Body of pancreas (tissue), 4 donors: ENCODE data around the gene ASPRV1. TPM values are rescaled to one million over a fixed set of nuclear protein-coding genes. Genes with fewer than 3 reads are reported as not detected.

Source experiments
- ATAC-seq: fragments of 150-250 bp; one replicate; pipeline ENCODE4 v1.9.1; 2016
- DNase-seq, 4 donors: peaks; one replicate each; pipeline ENCODE4 v3.0.0-alpha.2; 2019
- H3K27ac ChIP-seq, 4 donors: fragments of 200-600 bp; sonication (generic); 1 replicate in 3 of 4; 2 replicates in 1 of 4; pipeline versions ENCODE4 v1.5.1 to v1.6.1; 2016 to 2019; ENCODE audit warnings: mild to moderate bottlenecking in 1 of 4, mixed read lengths in 1 of 4, moderate library complexity in 1 of 4
- H3K27me3 ChIP-seq, 2 donors: fragments of 200-600 bp; sonication (generic); one replicate each; pipeline ENCODE4 v1.6.0; 2016; ENCODE audit warnings: mild to moderate bottlenecking in 1 of 2
- H3K36me3 ChIP-seq, 2 donors: fragments of 200-600 bp; sonication (generic); replicated peaks in 1 of 2; 2 replicates each; pipeline ENCODE4 v1.5.1; 2016; ENCODE audit warnings: low read depth in 2 of 2; ENCODE audit not compliant: insufficient read depth in 1 of 2
- H3K4me1 ChIP-seq: fragments of 200-600 bp; sonication (generic); one replicate; pipeline ENCODE4 v1.6.0; 2016
- H3K4me3 ChIP-seq, 2 donors: fragments of 200-600 bp; sonication (generic); 1 replicate in 1 of 2; 2 replicates in 1 of 2; pipeline ENCODE4 v1.5.1; 2016 to 2019
- H3K9me3 ChIP-seq, 3 donors: fragments of 200-600 bp; sonication (generic); 1 replicate in 2 of 3; 2 replicates in 1 of 3; pipeline ENCODE4 v1.5.1; 2016
- POLR2A ChIP-seq, 3 donors: fragments of 450-650 bp; IDR thresholded peaks; one replicate each; pipeline ENCODE4 v1.6.1; 2016; ENCODE audit warnings: antibody characterized with exemption in 3 of 3, mild to moderate bottlenecking in 2 of 3
- WGBS, 2 donors: methylation state at CpG; one replicate each; pipeline ENCODE4 v1.1.5; 2017; 5-methylcytosine and 5-hydroxymethylcytosine counted together
- intact Hi-C: fragments of 100-400 bp; cut with DNase I; formaldehyde crosslinking; loops from one replicate; pipeline ENCODE4 v1.15.1; 2023
- total RNA-seq, 2 donors: library from RNA; depleted of rRNA; stranded (reverse); fragments of >200 nt; gene quantifications; one replicate each; pipeline ENCODE4 v1.1.0, GENCODE V29; 2016
- TF ChIP-seq, protein P1 (sequence below), 7 experiments: fragments of 450-650 bp in 4 of 7; fragments of 200-600 bp in 3 of 7; sonication (generic) in 3 of 7; IDR thresholded peaks; one replicate each; pipeline ENCODE4 v1.5.1; 2016 to 2019; ENCODE audit warnings: antibody characterized with exemption in 7 of 7

The ASPRV1 gene
- total RNA-seq, 2 donors from 2014 or later = 0.33 TPM; not detected in 1

DNA sequence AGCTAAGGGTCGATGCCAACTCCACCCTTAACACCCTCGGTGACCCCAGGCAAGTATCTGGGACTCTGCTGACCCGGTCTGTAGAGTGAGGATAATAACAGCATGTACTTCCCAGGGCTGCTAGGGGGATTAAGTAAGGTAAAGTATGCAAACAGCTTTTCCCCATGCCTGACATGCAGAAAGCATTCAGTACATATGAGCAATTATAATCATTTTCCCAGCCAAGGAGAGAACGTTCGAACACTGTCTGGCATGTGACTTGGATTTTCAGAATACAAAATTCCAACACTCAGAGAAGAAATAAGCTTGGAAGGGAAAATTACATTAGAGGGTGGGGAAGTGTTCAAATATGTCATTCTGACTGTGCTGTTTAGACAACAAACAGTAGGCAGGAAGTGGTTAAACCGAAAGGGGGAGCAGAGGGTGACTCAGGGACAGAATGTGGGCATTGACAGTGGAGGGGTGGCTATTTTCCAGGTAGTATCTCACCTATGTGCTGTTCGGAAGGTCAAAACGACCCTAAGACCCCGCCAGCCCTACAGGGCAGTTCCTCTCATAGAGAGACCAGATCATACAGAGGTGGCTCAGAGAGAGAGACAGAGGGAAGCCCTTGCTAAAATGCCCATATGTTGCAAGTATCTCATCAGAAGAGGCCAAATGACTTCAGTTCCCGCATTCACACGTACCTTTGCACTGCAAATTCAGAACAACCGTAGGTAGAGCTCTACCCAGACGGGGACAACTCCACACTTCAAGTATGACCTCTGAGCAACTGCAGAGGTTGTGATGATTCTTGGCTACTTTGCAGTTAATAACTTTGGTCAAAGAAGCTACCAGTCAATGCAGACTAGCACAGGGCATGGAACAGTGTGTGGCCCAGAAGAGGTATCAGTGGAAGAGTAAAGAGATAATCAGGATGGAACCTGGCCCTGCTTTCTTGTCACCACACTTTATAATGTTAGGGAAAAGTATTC, 14.8 kb downstream of the ASPRV1 start:
- no peak overlapping the region for H3K4me3 ChIP-seq
- no peaks in the 10 kb centered on the region for H3K27me3 ChIP-seq
- 64 to 71% methylated on average over 13 of the region's 13 CpGs for WGBS, 2 donors
- no peaks in the 10 kb centered on the region for H3K4me1 ChIP-seq
- TF ChIP-seq, protein P1, sequence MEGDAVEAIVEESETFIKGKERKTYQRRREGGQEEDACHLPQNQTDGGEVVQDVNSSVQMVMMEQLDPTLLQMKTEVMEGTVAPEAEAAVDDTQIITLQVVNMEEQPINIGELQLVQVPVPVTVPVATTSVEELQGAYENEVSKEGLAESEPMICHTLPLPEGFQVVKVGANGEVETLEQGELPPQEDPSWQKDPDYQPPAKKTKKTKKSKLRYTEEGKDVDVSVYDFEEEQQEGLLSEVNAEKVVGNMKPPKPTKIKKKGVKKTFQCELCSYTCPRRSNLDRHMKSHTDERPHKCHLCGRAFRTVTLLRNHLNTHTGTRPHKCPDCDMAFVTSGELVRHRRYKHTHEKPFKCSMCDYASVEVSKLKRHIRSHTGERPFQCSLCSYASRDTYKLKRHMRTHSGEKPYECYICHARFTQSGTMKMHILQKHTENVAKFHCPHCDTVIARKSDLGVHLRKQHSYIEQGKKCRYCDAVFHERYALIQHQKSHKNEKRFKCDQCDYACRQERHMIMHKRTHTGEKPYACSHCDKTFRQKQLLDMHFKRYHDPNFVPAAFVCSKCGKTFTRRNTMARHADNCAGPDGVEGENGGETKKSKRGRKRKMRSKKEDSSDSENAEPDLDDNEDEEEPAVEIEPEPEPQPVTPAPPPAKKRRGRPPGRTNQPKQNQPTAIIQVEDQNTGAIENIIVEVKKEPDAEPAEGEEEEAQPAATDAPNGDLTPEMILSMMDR (IDR thresholded peaks at IDR 0.05) = no peak
- no peak for TF ChIP-seq POLR2A (IDR thresholded peaks at IDR 0.05)
- DNase-seq (no peak), ATAC-seq (no peak)
- no peak overlapping the region for H3K27ac ChIP-seq
- no peaks in the 10 kb centered on the region for H3K36me3 ChIP-seq
- intact Hi-C loops = no loop called here
- no peaks in the 10 kb centered on the region for H3K9me3 ChIP-seq

- ATAC-seq (no peak), DNase-seq (no peak)
- Histone ChIP-seq H3K4me3 (no peak overlapping the region), H3K27me3 (no peaks in the 10 kb centered on the region), H3K36me3 (no peaks in the 10 kb centered on the region), H3K9me3 (no peaks in the 10 kb centered on the region), H3K4me1 (no peaks in the 10 kb centered on the region), H3K27ac (no peak overlapping the region)
- no peak for TF ChIP-seq POLR2A (IDR thresholded peaks at IDR 0.05)
- TF ChIP-seq, protein P1 (IDR thresholded peaks at IDR 0.05) = no peak
- WGBS, 2 donors = 75 to 80% methylated on average over 8 of the region's 8 CpGs
- intact Hi-C loops = no loop called here
Measured at GRCh38 chr2:69945941-69946340, 15.5 kb downstream of the ASPRV1 start.

DNA sequence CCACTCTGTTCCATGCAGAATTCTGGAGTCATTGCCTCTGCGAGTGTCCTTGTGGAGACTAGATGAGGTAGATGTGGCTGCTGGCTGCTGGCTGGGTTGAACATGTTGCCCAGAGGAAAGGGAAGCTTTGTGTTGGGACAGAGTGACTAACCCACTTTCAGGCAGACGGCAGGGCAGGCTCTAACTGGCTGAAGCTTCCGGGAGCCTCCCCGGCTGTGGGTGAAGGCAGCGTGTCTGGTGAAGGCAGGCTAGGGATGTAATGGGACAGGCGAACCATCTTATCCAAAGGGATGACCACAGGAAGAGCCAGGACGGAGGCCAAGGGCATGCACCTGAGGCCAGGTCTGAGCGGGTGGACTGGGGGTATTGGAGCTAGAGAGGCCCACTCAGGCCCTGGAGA, 16.0 kb downstream of the ASPRV1 start:
- Histone ChIP-seq H3K9me3 (no peaks in the 10 kb centered on the region), H3K4me3 (no peak overlapping the region), H3K27me3 (no peaks in the 10 kb centered on the region), H3K27ac (no peak overlapping the region), H3K4me1 (no peaks in the 10 kb centered on the region), H3K36me3 (peaks cover 0 to 1% of the 10 kb centered on the region in 2 donors)
- peak in 1 of 4 donors; percentile 49 for DNase-seq
- TF ChIP-seq POLR2A (IDR thresholded peaks at IDR 0.05) = no peak
- TF ChIP-seq, protein P1 (IDR thresholded peaks at IDR 0.05) = no peak
- ATAC-seq = no peak
- 81 to 86% methylated on average over 8 of the region's 8 CpGs for WGBS, 2 donors
- intact Hi-C loops = no loop called here

- H3K4me1 ChIP-seq = no peaks in the 10 kb centered on the region
- no peak overlapping the region for H3K4me3 ChIP-seq
- TF ChIP-seq, protein P1 (IDR thresholded peaks at IDR 0.05) = no peak
- no peak for TF ChIP-seq POLR2A (IDR thresholded peaks at IDR 0.05)
- no peak for DNase-seq
- H3K36me3 ChIP-seq = peaks cover 0 to 1% of the 10 kb centered on the region in 2 donors
- ATAC-seq = no peak
- intact Hi-C loops = no loop called here
- H3K27me3 ChIP-seq = no peaks in the 10 kb centered on the region
- no peaks in the 10 kb centered on the region for H3K9me3 ChIP-seq
- 91 to 94% methylated on average over 7 of the region's 7 CpGs for WGBS, 2 donors
- no peak overlapping the region for H3K27ac ChIP-seq
Measured at GRCh38 chr2:69944756-69945155, 16.7 kb downstream of the ASPRV1 start.
